H1 (cell line): ENCODE results near the gene APOL1. TPM values are rescaled to one million over a fixed set of nuclear protein-coding genes. Genes with fewer than 3 reads are reported as not detected.

ENCODE experiments used
- BCL11A ChIP-seq, 2 experiments: IDR thresholded peaks; one replicate each; pipeline ENCODE4 v1.6.1; 2011; ENCODE audit warnings: low read depth in 2 of 2, low read length in 2 of 2, mild to moderate bottlenecking in 2 of 2
- CHD7 ChIP-seq: fragments of 300-600 bp; sonication (generic); IDR thresholded peaks from 2 replicates; pipeline ENCODE4 v1.7.1; 2012; ENCODE audit warnings: low read length, moderate library complexity, mild to moderate bottlenecking, inconsistent platforms; ENCODE audit not compliant: insufficient replicate concordance
- CREB1 ChIP-seq: IDR thresholded peaks from 2 replicates; pipeline ENCODE4 v1.6.1; 2012; ENCODE audit warnings: inconsistent platforms
- CTBP2 ChIP-seq: IDR thresholded peaks from 2 replicates; pipeline ENCODE4 v1.7.0; 2011; ENCODE audit warnings: borderline replicate concordance, mild to moderate bottlenecking, moderate library complexity, mixed read lengths, low read length; ENCODE audit not compliant: insufficient read depth, insufficient read length
- polyA plus RNA-seq, 7 experiments: library from polyadenylated mRNA; depleted of rRNA in 3 of 7; stranded (reverse) in 5 of 7; unstranded in 2 of 7; fragments of >200 nt in 5 of 7; fragments of 200-250 nt in 2 of 7; gene quantifications; 1 replicate in 5 of 7; 2 replicates in 1 of 7; 4 replicates in 1 of 7; pipeline versions ENCODE4 v1.2.1 to v1.2.3, GENCODE V29; 2011 to 2013; ENCODE audit warnings: missing spikeins in 2 of 7, mixed read lengths in 2 of 7
- total RNA-seq: library from RNA; stranded (reverse); fragmentation: NEBNext Ultra II Directional; extraction: Animal tissue kit (Norgen Biotek cat#: 25700); gene quantifications from 2 replicates; pipeline ENCODE4 v1.2.1, GENCODE V29; 2021

APOL1 gene
- total and polyA plus RNA-seq, 2 of the 8 experiments (the other 6 are each of a cell fraction or from before 2014, with no cell fraction given) = not detected

- TF ChIP-seq CHD7 (no peak), CTBP2 (no peak), BCL11A (IDR thresholded peaks at IDR 0.05; ENCODE audit: low read depth in 2 of 2, low read length in 2 of 2) (no peak), CREB1 (no peak)
These were observed 6.2 kb upstream of the APOL1 start (continued) for GRCh38 chr22:36246718-36247117.
